ENCODE results near the gene SNAP47.

SNAP47 gene

DNA sequence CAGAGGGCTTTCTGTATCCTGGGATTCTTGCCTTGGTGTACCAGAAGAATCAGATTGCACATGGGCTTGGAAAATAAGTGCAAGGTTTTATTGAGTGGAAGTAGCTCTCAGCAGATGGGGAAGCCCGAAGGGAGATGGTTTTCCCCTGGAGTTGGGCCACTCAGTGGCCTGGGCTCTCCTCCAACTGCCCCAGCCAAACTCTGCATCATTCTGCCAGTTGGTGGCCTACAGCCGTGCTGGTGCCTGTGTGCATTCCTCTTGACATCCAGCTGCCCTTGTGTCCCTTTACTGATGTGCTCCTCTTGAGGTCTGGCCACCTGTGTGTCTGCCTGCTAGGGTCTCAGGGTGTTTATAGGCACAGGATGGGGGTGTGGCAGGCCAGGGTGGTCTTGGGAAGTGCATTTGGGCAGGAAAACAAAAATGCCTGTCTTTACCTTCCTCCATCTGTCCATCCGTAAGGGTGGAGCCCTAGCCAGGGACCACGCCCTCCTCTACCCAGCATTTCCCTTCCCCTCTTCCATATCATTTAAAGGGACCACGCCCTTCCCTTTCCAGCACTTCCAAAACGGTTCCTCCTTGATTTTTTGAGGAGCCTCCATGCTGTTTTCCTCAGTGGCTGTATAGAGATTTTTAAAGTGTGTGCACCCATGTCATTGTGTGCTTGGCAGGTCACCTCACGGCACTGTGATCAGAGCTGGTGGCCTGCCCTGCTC, 18.9 kb downstream of the SNAP47 start:
- no peak for DNase-seq

DNA sequence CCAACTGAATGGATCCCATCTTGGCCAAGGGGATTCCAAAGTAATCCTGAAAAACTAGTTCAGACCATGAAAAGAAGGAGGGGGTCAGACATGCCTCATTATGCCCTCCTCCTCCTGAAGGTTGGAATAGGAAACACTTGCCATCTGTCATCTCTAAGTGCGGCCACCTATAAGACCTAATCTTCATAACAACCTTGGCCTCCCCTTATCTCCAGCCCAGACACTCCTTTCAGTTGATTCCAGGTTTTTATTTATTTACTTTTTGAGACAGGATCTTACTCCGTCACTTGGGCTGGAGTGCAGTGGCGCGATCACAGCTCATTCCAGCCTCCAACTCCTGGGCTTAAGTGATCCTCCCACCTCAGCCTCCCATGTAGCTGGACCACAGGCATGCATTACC, 19.7 kb downstream of the SNAP47 start:
- DNase-seq: no peak

DNA sequence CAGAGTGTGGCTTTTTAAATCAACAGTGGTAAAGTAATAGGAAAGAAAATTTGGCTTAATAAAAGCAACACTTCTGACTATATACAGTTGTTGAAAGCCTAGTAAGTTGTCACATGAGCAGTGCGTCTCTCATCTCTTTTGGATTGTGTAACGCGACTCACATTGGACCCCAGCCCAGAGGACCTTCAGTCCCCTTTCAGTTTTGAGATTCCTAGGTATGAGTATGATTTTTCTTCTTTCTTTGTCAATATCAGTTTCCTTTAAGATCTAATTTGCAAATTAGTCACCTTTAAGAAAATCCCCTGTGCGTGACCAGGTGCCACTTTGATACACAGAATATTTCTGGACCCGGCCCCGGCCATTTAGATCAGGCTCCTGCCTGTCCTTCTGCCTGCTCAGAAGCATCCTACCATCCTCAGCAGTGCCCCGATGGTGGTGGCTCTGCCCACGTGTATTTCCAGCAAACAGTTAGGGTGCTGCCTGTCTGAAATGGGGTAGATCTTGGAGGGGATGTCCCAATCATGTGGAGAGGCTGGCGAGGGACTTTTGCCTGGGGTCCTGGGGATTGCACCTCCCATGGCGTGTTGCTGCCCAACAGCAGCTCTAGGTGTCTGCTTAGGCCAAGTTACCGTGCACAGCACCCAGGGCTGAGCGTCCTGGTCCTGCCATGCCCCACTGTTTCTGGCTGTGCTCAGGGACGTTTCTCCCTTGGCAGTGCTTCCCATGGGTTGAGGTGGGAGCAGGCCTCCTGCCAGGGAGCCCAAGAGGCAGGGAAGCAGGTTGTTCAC, 21.1 kb downstream of the SNAP47 start:
- DNase-seq: no peak

DNA sequence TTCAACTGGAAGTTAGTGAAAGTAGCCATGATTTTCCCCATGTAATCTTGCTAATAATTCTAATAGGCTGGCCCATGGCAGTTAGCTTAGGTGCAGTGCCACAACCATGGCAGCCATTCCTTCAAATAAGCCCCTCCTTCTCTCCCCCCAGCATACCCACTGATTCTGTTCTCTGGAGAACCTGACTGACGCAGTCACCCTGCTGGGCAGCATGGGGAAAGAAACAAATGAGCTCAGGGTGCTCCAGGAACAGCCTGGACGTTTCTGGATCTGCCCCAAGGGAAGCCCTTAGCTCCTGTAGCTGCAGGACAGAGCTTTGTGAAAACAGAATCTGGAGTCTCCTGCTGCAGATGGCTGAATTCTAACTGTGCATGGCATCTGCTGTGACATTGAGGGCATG, 22.5 kb downstream of the SNAP47 start:
- DNase-seq: no peak

DNA sequence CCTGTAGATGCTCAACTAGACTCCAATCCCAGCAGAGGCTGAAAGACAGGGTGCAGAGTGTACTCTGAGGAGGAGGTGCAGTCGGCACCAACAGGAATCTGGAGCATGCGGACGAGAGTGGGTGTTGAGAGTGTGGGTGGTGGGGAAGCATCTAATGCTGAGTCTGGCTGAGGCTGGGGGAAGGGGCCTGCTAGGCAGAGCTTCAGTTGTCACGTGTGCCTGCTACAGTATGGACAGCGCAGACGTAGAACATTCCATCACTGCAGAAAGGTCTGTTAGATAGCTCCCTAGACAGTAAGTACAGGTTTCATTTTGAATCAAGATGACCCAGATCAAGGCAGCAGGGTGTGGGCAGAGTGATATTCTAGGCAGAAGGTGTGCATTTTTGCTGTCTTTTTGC, 23.1 kb downstream of the SNAP47 start:
- peak; percentile 32 for DNase-seq

DNA sequence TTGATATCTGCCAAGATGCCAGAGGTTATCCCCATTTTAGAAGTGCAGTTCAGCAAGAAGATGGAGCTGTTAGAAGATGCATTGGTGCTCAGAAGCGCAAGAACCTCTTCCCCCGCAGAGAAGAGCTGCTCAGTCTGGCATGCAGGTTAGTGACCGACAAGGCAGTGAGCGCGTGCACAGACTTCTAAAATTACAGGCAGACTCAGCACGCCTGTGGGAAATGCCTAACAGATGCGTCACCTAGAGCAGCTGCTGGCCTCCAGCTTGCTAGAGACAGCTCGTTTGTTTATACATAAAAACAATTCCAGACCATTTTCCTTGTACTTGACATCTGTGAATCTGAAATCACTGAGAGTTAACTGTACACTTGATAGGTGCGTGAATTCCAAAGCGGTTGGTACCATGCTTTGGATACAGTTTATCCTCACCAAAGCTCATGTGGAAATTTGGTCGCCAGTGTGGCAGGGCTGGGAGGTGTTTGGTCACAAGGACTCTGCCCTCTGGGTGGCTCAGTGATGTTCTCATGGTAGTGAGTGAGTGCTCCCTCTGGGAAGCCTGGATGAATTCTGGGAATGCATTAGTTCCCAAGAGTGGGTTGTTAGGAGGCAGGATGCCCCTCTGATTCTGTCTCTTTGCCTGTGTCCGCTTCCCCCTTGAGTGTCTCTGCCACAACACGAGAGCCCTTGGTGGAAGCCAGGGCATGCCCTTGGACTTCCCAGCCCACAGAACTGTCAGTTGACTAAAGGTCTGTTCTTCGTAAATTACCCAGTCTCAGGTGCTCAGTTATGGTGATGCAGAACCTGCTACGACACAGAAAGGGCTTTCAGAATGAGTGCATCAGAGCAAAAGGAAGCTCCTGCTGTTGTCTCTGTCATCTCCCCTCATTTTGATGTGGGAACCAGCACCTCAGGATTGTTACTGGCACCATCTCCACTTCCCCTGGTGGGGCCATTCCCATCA, 24.4 kb downstream of the SNAP47 start:
- no peak for DNase-seq

DNA sequence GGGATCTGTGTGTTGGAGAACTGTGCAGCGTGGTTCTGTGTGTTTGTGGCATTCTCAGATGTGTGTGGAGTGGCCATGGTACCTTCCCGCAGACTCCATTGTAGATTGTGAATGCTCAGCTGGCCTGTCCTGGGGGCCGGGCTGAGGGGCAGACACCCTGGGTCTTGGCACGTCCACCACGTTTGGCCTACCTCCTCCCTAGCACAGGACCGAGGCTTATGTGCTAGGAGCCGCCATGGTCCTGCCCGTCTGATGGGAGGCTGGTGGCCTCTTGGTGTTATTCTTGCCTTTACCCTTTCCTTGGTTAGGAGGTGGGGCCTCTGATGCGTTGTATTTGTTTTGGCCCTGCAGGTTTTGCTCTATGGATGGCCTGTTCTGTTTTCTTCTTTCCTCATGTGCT, 25.1 kb downstream of the SNAP47 start:
- DNase-seq: no peak

DNA sequence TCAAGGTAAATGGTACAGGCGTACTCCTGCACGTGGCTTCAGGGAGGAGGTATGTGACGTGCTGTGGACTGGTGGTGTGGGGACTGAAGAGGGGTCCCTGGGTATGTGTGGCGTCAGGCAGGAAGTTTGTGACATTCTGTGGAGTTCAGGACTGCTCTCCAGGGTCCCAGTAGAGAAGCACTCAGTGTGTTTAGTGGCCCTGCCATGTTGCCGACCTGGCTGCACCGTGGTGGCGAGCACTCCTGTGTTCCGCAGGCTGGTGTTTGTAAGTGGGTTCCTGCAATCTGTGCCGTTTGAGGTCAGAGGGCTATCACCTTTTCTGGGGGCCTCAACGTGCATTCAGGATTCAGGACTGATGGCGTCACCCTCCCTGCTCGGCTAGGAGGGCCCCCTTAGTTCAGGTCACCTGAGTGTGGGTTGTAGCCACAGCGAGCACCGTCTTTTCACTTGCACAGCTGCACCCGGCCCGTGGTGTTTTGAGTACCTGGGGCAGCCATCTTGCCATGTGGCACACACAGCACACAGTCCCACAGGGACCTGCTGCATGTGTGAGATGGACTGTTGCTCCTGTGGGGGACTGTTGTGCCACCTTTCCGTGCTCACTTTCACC, 26.5 kb downstream of the SNAP47 start:
- no peak for DNase-seq

DNA sequence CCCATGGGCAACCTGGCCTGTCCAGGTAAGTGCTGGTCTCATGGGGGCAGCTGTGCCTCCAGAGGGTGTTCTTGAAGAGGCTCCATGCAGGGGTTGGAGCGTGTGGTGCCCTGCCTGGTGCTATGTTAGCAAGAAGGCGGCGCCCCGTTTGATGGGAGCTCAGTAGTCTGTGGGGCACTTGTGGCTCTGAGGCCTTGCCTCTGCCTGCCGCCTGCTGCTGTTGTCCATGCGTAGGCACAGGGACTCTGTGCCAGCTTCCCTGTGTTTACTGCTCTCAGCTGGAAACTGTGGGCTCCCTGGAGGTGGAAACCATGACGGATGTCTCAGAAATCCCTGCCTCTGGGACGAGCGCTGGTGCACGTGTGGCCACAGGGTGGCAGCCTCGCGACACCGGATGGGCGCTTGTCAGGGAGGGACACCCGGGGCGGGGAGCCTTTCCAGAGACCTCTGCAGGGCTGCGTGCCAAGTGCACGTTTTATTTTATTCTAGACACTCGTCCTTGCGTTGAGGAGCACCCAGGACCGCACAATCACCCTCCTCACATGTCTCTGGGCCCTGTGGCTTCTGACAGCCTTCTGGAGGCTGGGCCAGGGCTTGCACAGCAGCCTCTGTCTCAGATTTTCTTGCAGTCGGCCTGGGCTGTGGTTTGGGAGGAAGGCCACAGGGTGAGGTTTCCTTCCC, 27.1 kb downstream of the SNAP47 start:
- DNase-seq: peak; percentile 89

DNA sequence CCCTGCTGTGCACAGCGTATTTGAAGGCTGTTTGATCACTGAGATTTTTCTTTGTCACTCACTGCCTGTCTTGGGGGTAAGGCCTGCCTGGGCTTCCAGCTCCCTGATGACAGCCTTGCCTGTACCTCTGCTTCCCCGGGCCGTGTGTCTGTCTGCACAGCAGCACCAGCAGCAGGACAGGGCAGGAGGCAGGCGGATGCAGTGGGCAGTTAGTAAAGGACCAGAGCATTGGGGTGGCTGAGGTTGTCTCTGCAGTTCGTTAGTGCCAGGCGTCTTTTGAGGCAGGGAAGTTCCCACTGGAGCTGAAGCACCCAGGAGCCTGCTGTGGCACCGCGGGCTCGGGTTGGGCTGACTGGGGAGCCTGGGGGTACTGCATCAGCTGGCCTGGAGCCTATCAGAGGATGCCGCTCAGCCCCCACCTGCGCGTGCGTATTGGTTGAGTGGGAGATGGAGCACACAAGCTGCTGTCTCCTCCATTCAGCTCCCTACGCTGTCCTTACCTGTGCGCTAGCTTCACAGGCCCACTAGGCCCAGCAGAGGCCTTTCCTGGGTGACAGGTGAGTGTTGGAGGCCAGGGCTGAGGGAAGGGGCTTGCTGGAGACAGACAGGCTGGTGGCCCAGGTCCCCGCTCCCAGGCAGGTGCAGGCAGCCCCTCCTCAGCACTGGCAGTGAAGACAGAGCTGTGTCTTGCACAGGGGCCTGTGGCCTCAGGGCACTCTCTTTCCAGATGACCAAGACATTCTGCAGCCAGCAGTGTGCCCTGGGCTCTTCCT, 28.2 kb downstream of the SNAP47 start:
- no peak for DNase-seq

DNA sequence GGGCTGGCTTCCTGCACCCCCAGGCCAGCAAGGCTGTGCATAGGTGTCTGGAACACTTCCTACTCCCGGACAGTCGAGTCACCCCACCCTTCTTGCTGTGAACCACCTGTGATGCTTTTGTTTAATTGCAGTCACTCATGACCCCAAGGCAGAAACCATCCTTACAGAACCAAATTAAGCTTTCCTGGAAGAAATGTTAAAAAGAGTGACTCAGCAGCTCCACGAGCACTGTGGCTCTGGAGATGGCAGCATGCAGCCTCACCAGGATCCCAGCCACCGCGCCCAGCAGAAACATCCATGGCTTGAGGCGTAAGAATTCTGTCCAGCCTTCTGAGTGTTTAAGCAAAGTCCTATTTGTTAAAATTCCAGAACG, 28.8 kb downstream of the SNAP47 start:
- DNase-seq: no peak

DNA sequence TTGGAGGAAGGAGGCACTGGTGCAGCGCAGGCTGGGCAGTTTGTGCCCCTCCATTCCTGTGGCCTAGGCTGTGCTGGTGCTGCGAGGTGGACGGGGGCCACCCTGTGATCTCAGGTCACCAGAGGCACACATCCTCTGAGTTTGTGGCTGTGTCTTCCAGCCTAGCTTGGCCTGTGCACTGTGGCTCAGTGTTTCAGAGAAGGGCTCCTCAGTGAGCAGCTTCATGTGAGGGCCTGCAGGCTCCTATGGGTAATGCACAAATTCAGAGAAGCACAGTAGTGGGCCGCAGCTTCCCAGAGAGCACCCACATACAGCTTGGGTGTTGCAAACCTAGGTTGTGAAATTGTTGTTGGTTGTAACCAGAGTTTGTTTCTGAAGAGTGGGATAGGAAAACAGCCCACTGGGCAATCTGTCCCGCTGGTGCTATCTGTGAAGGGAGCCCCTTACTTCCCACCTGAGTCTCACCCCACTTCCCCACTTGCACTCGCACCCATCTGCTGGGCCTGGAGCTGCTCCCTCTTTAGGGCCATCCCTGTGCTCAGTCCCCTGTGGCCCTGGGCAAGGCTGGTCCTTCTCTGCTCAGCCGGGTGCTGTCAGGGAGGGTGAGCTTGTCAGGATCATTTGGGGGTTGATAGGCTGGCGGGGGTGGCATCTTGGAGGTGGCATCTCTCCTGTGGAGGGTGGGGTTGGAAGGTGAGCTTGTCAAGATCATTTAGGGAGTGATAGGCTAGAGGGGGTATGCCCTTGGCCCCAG, 30.2 kb downstream of the SNAP47 start:
- no peak for DNase-seq

DNA sequence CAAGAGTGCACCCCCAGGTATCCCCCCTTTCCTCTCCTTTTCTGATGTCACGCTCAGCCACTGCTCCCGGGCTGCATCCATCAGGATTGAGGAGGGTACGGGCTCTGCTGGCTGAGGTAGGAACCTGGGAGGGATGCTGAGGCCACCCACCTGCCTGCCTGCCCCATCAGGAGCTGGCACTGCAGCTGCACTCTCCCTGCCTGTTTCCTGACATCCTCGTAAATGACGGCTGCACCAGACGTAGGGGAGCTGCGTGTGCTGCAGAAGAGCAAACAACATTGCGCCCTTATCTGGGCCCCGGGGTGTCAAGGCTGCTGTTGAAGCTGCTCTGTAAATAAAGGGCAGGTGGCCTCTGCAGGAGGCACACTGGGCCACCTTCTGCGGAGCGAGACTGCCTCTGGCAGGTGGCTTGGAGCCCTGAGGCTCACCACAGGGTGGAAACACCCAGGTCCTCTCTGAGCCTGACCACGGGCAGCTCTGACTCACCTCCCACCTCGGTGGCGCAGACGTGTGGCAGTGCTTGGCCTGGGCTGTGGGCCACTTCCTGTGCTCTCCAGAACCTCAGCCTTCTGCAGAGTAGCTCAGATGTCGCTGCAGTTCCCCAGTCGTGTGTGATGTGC, 30.9 kb downstream of the SNAP47 start:
- DNase-seq: peak; percentile 76

DNA sequence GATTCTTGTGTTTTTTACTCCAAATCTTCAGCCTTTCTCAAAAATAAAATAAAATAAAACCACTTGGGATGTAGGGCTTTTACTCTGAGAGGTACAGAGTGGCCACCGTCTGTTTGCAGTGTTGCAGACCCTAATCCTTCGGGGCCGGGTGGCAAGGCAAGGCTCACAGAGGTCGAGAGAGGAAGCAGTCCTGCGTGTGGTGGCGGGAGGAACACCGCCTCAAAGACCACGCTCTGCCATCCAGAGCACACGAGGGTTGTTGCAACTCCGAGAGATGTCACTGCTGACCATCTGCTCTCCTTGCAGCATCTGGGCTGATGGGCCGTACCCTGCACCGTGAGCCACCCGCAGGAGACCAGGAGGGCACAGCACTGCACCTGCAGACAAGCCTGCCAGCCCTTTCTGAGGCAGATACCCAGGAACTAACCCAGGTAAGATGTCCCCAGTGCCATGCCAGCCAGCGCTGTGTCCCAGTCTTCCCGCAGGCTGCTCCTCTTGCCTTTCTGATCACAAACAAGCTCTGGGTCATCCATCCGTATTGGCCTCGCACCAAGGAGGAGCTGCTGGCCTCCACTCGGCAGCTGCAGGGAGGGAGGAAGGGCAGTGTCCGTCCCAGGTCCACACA, 31.5 kb downstream of the SNAP47 start:
- DNase-seq: no peak

DNA sequence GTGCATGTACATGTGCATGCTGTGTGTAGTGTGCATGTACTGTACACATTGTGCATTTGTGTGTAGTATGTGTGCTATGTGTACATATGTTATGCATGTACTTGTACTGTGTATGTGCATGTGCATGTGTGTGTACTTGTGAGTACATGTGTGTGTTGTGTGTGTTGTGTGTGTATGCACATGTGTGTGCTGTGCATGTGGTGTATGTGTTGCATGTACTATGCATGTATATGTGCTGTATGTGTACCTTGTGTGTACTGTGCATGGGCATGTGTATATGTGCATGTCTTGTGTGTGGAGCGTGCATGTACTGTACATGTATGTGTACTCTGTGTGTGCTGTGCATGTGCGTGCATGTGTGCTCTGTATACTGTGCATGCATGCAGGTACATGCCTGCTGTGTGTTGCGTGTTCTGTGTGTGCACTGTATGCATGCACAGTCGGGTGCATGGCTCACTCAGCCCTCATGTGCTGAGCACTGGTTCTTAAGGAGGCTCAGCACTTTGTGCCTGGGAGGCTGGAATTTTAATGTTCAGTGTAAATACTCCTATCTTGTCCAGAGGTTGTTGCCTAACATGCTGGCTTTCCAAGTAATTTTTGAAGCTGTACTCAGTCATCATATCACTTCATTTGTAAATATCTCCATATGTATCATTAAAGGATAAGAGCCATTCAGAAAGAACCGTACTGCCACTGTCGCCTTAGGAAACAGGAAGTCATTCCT, 32.3 kb downstream of the SNAP47 start:
- DNase-seq: no peak

DNA sequence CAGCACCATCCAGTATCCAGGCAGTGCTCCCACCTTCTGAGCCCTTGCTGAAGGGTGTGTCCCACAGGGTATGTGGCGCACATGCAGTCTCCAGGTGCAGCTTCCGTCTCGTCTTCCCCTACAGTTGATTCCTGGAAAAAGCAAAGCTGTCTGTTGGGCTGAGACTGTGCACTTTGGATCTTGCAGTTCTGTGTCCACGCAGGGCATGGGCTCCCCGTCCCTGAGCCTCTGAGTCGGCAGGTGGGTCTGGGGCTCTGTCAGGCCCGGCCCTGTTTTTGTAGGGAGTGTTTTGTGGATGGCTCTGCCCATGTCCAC, 32.8 kb downstream of the SNAP47 start:
- no peak for DNase-seq

DNA sequence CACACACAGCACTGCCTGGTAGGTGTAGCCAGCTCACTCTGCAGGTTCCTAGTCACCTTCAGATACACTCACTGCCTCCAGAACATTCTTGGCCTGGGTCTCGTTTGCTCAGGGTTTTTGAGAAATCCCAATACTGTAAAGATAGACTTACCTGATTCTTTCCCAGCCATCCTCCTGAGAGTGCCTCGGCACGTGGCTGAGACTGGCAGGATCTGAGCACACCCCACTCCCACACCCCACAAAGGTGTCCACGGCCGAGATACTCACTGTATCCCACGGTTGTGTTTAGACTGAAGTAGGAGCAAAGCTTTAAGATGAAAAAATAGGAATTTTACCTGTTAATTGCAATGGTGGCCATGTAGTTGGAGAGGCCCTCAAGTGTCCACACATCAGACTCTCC, 33.4 kb downstream of the SNAP47 start:
- DNase-seq: no peak

DNA sequence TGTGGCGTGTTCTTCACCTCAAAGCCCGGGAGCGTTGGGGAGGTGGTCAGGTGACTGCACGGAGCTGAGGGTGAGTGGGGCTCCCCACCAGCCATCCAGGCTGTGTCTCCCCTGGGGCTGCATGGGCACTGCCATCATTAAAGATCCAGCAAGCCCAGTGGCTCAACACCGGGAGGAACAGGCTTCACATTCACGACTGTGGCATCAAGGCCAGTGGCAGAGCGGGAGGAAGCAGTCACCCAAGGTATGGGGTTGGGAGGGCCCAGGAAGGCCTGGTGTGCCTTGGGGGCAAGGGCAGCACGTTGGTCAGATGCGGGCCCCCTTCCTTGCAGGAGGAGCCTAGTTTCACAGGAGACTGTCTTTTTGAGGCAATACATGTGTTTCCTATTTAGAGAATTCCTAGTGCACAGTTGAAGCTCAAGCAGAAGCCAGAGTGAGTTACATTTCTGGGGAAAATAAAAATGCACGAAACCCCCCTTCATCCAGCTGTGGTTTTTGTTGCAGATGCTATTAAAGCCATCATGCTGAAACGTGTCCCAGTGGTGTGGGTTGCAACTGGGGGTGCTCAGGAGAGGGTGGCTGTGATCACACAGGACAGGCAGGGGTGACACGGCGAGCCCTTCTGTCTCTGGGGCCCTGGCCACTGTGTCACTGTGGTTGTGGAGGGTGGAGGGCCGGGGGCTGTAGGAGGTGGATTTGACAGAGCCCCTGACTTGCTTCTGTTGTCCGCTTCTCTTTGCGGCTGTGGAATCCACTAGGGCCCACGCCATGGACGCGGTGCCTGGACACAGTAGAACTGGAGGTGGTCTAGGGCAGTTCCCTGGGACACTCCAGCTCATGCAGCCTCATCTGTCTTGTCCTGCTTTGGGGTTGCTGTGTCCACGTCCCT, 34.1 kb downstream of the SNAP47 start:
- DNase-seq: no peak

Measured in stimulated activated CD4-positive, alpha-beta T cell treated with anti-CD3 and anti-CD28 coated beads, Interleukin-15, amount 100 ng/mL, for 24 hours (primary cell).